ENCODE results near the gene KIF12. TPM values are rescaled to one million over a fixed set of nuclear protein-coding genes. Genes with fewer than 3 reads are reported as not detected.

The KIF12 gene
- total RNA-seq, 4 donors from 2014 or later, result 1.2 TPM; not detected in 3

- TF ChIP-seq CTCF (IDR thresholded peaks at IDR 0.05) (no peak), POLR2A (IDR thresholded peaks at IDR 0.05) (no peak)
- intact Hi-C loops (cut with DNase I), result no loop called here
- Histone ChIP-seq H3K27me3 (peaks cover 0 to 51% (median 3%) of the 10 kb centered on the region in 4 donors), H3K36me3 (no peaks in the 10 kb centered on the region), H3K4me1 (peaks cover 3 to 10% (median 8%) of the 10 kb centered on the region in 3 donors), H3K27ac (no peak overlapping the region), H3K9me3 (no peaks in the 10 kb centered on the region), H3K4me3 (no peak overlapping the region)
- DNase-seq, result no peak
- 100% methylated on average over 1 of the region's 4 CpGs; no CpG with 5 or more reads in 1 of the 2 donors for WGBS, 2 donors
Measured at GRCh38 chr9:114093031-114093471, 6.0 kb downstream of the KIF12 start.

- WGBS, 2 donors, result 75 to 100% methylated on average over 2 of the region's 4 CpGs
- intact Hi-C loops (cut with DNase I), result no loop called here
- TF ChIP-seq CTCF (IDR thresholded peaks at IDR 0.05) (no peak), POLR2A (IDR thresholded peaks at IDR 0.05) (no peak)
- H3K36me3 ChIP-seq, result no peaks in the 10 kb centered on the region
- H3K4me3 ChIP-seq, result no peak overlapping the region
- DNase-seq, result no peak
- H3K27me3 ChIP-seq, result peaks cover 0 to 44% (median 0%) of the 10 kb centered on the region in 4 donors
- no peak overlapping the region for H3K27ac ChIP-seq
- peaks cover 0 to 3% (median under 1%) of the 10 kb centered on the region in 3 donors for H3K4me1 ChIP-seq
- H3K9me3 ChIP-seq, result no peaks in the 10 kb centered on the region
Measured at GRCh38 chr9:114092336-114092735, 6.8 kb downstream of the KIF12 start.

GRCh38 chr9:114091711-114092110, 7.4 kb downstream of the KIF12 start:
- WGBS, 2 donors, result 100% methylated on average over 1 of the region's 8 CpGs; no CpG with 5 or more reads in 1 of the 2 donors
- Histone ChIP-seq H3K4me1 (no peaks in the 10 kb centered on the region), H3K27ac (no peak overlapping the region), H3K4me3 (no peak overlapping the region), H3K9me3 (no peaks in the 10 kb centered on the region), H3K27me3 (peaks cover 0 to 37% (median 0%) of the 10 kb centered on the region in 4 donors), H3K36me3 (no peaks in the 10 kb centered on the region)
- TF ChIP-seq POLR2A (IDR thresholded peaks at IDR 0.05) (no peak), CTCF (IDR thresholded peaks at IDR 0.05) (no peak)
- DNase-seq, result no peak
- intact Hi-C loops (cut with DNase I), result no loop called here

- no peaks in the 10 kb centered on the region for H3K4me1 ChIP-seq
- no peak overlapping the region for H3K4me3 ChIP-seq
- peaks cover 0 to 28% (median 0%) of the 10 kb centered on the region in 4 donors for H3K27me3 ChIP-seq
- DNase-seq, result no peak
- no peaks in the 10 kb centered on the region for H3K36me3 ChIP-seq
- TF ChIP-seq CTCF (IDR thresholded peaks at IDR 0.05) (no peak), POLR2A (IDR thresholded peaks at IDR 0.05) (no peak)
- intact Hi-C loops (cut with DNase I), result no loop called here
- 82 to 100% methylated on average over 2 of the region's 4 CpGs for WGBS, 2 donors
- H3K27ac ChIP-seq, result no peak overlapping the region
- no peaks in the 10 kb centered on the region for H3K9me3 ChIP-seq
Measured at GRCh38 chr9:114090798-114091197, 8.3 kb downstream of the KIF12 start.

- TF ChIP-seq POLR2A (IDR thresholded peaks at IDR 0.05), result no peak
- TF ChIP-seq CTCF (IDR thresholded peaks at IDR 0.05), result no peak
- H3K27ac ChIP-seq, result no peak overlapping the region
- DNase-seq, result no peak
- no peaks in the 10 kb centered on the region for H3K36me3 ChIP-seq
- H3K9me3 ChIP-seq, result no peaks in the 10 kb centered on the region
- H3K27me3 ChIP-seq, result peaks cover 0 to 23% (median 0%) of the 10 kb centered on the region in 4 donors
- intact Hi-C loops (cut with DNase I), result no loop called here
- no peaks in the 10 kb centered on the region for H3K4me1 ChIP-seq
- no CpG with 5 or more reads among the region's 4 CpGs for WGBS, 2 donors
- H3K4me3 ChIP-seq, result no peak overlapping the region
Measured at GRCh38 chr9:114089206-114089840, 9.8 kb downstream of the KIF12 start.

All from esophagus squamous epithelium (tissue), 5 donors.